ENCODE results near the gene TMEM183A.
A peak's percentile ranks its signal among the peaks of the same experiment; 100 is the strongest.

Gene TMEM183A

DNA sequence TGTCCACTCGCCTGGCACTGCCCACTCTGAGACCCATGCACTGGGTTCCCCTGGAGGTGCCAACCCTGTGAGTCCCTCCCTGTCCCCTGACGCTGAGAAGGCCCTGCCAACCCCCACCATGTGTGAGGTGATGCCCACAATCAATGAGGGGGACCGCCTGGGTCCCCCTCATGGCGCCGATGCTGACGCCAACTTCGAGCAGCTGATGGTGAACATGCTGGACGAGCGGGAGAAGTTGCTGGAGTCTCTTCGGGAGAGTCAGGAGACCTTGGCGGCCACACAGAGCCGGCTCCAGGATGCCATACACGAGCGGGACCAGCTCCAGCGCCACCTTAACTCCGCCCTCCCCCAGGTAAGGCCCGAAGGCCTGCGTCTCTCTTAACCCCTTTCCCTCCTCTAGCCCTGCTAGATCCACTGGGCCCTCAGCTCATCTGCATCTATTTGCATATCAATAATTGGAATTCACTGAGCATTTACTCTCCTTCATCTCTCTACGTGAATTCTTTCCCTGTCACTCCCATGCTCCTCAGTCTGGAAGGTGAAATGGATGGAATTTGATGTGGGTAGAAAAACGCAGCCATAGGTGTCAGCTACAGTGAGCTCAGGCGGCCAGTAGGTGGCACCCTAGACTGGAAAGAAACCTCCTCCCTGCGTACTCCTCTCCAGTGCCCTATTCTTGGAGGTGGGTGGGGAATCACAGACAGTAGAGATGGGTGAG lies 31.9 kb downstream of the TMEM183A start:
- no peaks in the 10 kb centered on the region; the same call in 1 of the 2 replicates for H3K27me3 ChIP-seq (ENCODE audit: insufficient read depth, low read length)
- H3K9me2 ChIP-seq (ENCODE audit: low read depth, low read length) = no peaks in the 10 kb centered on the region
- no peak for TF ChIP-seq EZH2 (IDR thresholded peaks at IDR 0.05; ENCODE audit: borderline replicate concordance, low read length)
- TF ChIP-seq, protein P1, sequence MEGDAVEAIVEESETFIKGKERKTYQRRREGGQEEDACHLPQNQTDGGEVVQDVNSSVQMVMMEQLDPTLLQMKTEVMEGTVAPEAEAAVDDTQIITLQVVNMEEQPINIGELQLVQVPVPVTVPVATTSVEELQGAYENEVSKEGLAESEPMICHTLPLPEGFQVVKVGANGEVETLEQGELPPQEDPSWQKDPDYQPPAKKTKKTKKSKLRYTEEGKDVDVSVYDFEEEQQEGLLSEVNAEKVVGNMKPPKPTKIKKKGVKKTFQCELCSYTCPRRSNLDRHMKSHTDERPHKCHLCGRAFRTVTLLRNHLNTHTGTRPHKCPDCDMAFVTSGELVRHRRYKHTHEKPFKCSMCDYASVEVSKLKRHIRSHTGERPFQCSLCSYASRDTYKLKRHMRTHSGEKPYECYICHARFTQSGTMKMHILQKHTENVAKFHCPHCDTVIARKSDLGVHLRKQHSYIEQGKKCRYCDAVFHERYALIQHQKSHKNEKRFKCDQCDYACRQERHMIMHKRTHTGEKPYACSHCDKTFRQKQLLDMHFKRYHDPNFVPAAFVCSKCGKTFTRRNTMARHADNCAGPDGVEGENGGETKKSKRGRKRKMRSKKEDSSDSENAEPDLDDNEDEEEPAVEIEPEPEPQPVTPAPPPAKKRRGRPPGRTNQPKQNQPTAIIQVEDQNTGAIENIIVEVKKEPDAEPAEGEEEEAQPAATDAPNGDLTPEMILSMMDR (IDR thresholded peaks at IDR 0.05; ENCODE audit: low read length) = peak; percentile 96
- no peak overlapping the region for H3K4me2 ChIP-seq (ENCODE audit: low read length)
- no peak overlapping the region for H3K27ac ChIP-seq (ENCODE audit: low read depth, low read length, poor library complexity, severe bottlenecking)
- no peaks in the 10 kb centered on the region for H4K20me1 ChIP-seq (ENCODE audit: insufficient read depth, low read length)
- H2AFZ ChIP-seq (ENCODE audit: low read length) = no peak overlapping the region
- no peaks in the 10 kb centered on the region for H3K4me1 ChIP-seq (ENCODE audit: insufficient read depth, low read length, severe bottlenecking)
- H3K4me3 ChIP-seq (ENCODE audit: low read depth, low read length, poor library complexity, severe bottlenecking) = no peak overlapping the region
- no peaks in the 10 kb centered on the region for H3K36me3 ChIP-seq (ENCODE audit: insufficient read depth, low read length)
- H3K9ac ChIP-seq (ENCODE audit: low read length) = no peak overlapping the region
- no peaks in the 10 kb centered on the region for H3K79me2 ChIP-seq (ENCODE audit: insufficient read depth, low read length)
- H3F3A ChIP-seq (ENCODE audit: insufficient read depth, low read length) = no peaks in the 10 kb centered on the region
- no peaks in the 10 kb centered on the region for H3K9me3 ChIP-seq (ENCODE audit: low read length)

- no peaks in the 10 kb centered on the region for H3F3A ChIP-seq (ENCODE audit: insufficient read depth, low read length)
- H3K27ac ChIP-seq (ENCODE audit: low read depth, low read length, poor library complexity, severe bottlenecking) = no peak overlapping the region
- H3K9me2 ChIP-seq (ENCODE audit: low read depth, low read length) = no peaks in the 10 kb centered on the region
- H3K4me3 ChIP-seq (ENCODE audit: low read depth, low read length, poor library complexity, severe bottlenecking) = no peak overlapping the region
- no peaks in the 10 kb centered on the region for H3K36me3 ChIP-seq (ENCODE audit: insufficient read depth, low read length)
- no peak overlapping the region for H3K9ac ChIP-seq (ENCODE audit: low read length)
- H4K20me1 ChIP-seq (ENCODE audit: insufficient read depth, low read length) = no peaks in the 10 kb centered on the region
- no peak overlapping the region for H3K4me2 ChIP-seq (ENCODE audit: low read length)
- H3K4me1 ChIP-seq (ENCODE audit: insufficient read depth, low read length, severe bottlenecking) = no peaks in the 10 kb centered on the region
- TF ChIP-seq, protein P1 (IDR thresholded peaks at IDR 0.05; ENCODE audit: low read length) = peak; percentile 42
- no peak for TF ChIP-seq EZH2 (IDR thresholded peaks at IDR 0.05; ENCODE audit: borderline replicate concordance, low read length)
- no peaks in the 10 kb centered on the region for H3K9me3 ChIP-seq (ENCODE audit: low read length)
- no peaks in the 10 kb centered on the region; the same call in 1 of the 2 replicates for H3K27me3 ChIP-seq (ENCODE audit: insufficient read depth, low read length)
- no peaks in the 10 kb centered on the region for H3K79me2 ChIP-seq (ENCODE audit: insufficient read depth, low read length)
- H2AFZ ChIP-seq (ENCODE audit: low read length) = no peak overlapping the region
Observed at GRCh38 chr1:203039609-203040512, 32.7 kb downstream of the TMEM183A start.

DNA sequence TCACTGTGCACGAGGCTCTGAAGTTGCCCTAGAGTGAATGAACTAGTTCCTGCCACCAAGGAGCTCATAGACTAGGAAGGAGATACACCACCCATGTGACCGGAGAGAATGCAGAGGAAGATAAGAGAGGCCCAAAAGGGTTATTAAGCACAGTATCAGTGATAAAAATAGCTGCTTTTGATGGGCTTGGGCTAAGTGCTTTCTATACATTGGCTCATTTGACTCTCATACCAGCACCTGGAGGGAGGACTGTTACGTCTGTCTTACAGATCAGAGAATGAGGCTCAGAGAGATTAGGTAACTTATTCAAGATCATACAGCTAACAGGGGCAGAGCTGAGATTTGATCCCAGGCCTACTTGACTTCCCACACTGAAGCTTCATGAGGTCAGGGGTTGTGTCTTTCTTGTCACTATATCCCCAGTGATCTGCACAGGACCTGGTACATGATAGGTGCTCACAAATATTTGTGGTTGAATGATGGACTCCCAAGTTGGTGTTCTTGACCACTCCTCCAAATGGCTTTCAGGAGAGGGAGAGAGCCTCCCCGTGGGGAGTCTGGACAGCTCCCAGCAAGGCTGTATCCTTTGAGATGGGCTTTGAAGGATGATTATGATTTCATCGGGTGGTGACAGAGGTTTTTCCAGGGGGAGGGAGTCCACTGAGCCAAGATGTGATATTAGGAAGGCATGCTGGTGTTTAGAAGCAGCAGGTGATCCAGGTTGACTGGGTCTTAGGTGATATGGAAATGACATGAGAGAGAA lies 33.5 kb downstream of the TMEM183A start:
- H2AFZ ChIP-seq (ENCODE audit: low read length) = no peak overlapping the region
- no peaks in the 10 kb centered on the region for H3K9me2 ChIP-seq (ENCODE audit: low read depth, low read length)
- no peaks in the 10 kb centered on the region for H3K79me2 ChIP-seq (ENCODE audit: insufficient read depth, low read length)
- no peak overlapping the region for H3K4me3 ChIP-seq (ENCODE audit: low read depth, low read length, poor library complexity, severe bottlenecking)
- H3K9ac ChIP-seq (ENCODE audit: low read length) = no peak overlapping the region
- H3K36me3 ChIP-seq (ENCODE audit: insufficient read depth, low read length) = no peaks in the 10 kb centered on the region
- no peaks in the 10 kb centered on the region for H4K20me1 ChIP-seq (ENCODE audit: insufficient read depth, low read length)
- H3K4me1 ChIP-seq (ENCODE audit: insufficient read depth, low read length, severe bottlenecking) = no peaks in the 10 kb centered on the region
- H3K27me3 ChIP-seq (ENCODE audit: insufficient read depth, low read length) = no peaks in the 10 kb centered on the region; the same call in 1 of the 2 replicates
- H3F3A ChIP-seq (ENCODE audit: insufficient read depth, low read length) = no peaks in the 10 kb centered on the region
- H3K27ac ChIP-seq (ENCODE audit: low read depth, low read length, poor library complexity, severe bottlenecking) = no peak overlapping the region
- no peak overlapping the region for H3K4me2 ChIP-seq (ENCODE audit: low read length)
- TF ChIP-seq EZH2 (IDR thresholded peaks at IDR 0.05; ENCODE audit: borderline replicate concordance, low read length) = no peak
- TF ChIP-seq, protein P1 (IDR thresholded peaks at IDR 0.05; ENCODE audit: low read length) = no peak
- no peaks in the 10 kb centered on the region for H3K9me3 ChIP-seq (ENCODE audit: low read length)
